AG04450 (cell line): ENCODE data around the gene CDH15. TPM values are rescaled to one million over a fixed set of nuclear protein-coding genes. Genes with fewer than 3 reads are reported as not detected.
"Not testable (repeated sequence)": the region's sequence is repeated elsewhere in the genome, so short reads cannot be mapped to it uniquely, and the experiment has no call there.

Source experiments
- CTCF ChIA-PET: fragments of 300-600, 350-600 bp; formaldehyde crosslinking; extraction: SDS; loops from one replicate; lab custom pipeline; 2022; ENCODE audit warnings: antibody characterized with exemption, inconsistent platforms; lab: Charles Lee
- POLR2A ChIA-PET: fragments of 350-600 bp; formaldehyde crosslinking; extraction: SDS; loops from one replicate; lab custom pipeline; 2021; ENCODE audit warnings: antibody characterized with exemption, inconsistent platforms; lab: Yijun Ruan, JAX
- DNase-seq: peaks from one replicate; pipeline ENCODE4 v3.0.0-alpha.2; 2011; ENCODE audit warnings: low read depth, low spot score
- H3K27ac ChIP-seq: one replicate; pipeline ENCODE4 v1.5.1; 2012; ENCODE audit warnings: low read depth, low read length, control low read depth
- H3K27me3 ChIP-seq: one replicate; pipeline ENCODE4 v1.6.0; 2012; ENCODE audit warnings: low read length; ENCODE audit not compliant: control insufficient read depth, insufficient read depth
- H3K4me3 ChIP-seq: 2 replicates; pipeline ENCODE4 v1.5.1; 2011; ENCODE audit warnings: mild to moderate bottlenecking, low read depth, low read length, control low read depth
- H3K9me3 ChIP-seq: 2 replicates; pipeline ENCODE4 v1.5.1; 2012; ENCODE audit warnings: low read length; ENCODE audit not compliant: control insufficient read depth, insufficient read depth
- CTCF ChIP-seq: IDR thresholded peaks from 2 replicates; pipeline ENCODE4 v1.5.1; 2011; ENCODE audit warnings: low read depth, low read length, control low read depth, inconsistent platforms
- polyA plus RNA-seq: library from polyadenylated mRNA; depleted of rRNA; stranded (reverse); fragments of >200 nt; gene quantifications from 2 replicates; pipeline ENCODE4 v1.2.3, GENCODE V29; 2011

Gene CDH15
- polyA plus RNA-seq, 1 experiment: 0.12 TPM

GRCh38 chr16:89190150-89190958 is 18.8 kb downstream of the CDH15 start:
- Histone ChIP-seq H3K4me3 (no peak overlapping the region), H3K27me3 (peaks cover 1% of the 10 kb centered on the region), H3K9me3 (peaks cover 13% of the 10 kb centered on the region; the same call in 1 of the 2 replicates), H3K27ac (no peak overlapping the region)
- POLR2A ChIA-PET: no interaction called here
- CTCF ChIA-PET: no interaction called here
- no peak for TF ChIP-seq CTCF
- no peak for DNase-seq

- peaks cover 13% of the 10 kb centered on the region; the same call in 1 of the 2 replicates for H3K9me3 ChIP-seq
- no peaks in the 10 kb centered on the region for H3K27me3 ChIP-seq
- ChIA-PET POLR2A (no interaction called here), CTCF (interaction anchor here (1.8 kb wide), 1 partner anchor 24 kb away, joined by 6 read pairs; no protein-coding TSS in a partner anchor)
- TF ChIP-seq CTCF: no peak
- peak overlapping the region; percentile 67; the same call in 1 of the 2 replicates for H3K4me3 ChIP-seq
- DNase-seq: no peak
- no peak overlapping the region for H3K27ac ChIP-seq
These were observed 19.7 kb downstream of the CDH15 start for GRCh38 chr16:89191033-89191900.

GRCh38 chr16:89191901-89192185 is 20.3 kb downstream of the CDH15 start:
- Histone ChIP-seq H3K9me3 (peaks cover 13% of the 10 kb centered on the region; the same call in 1 of the 2 replicates), H3K27me3 (no peaks in the 10 kb centered on the region), H3K27ac (no peak overlapping the region), H3K4me3 (peak overlapping the region; percentile 67)
- DNase-seq: no peak
- POLR2A ChIA-PET: no interaction called here
- CTCF ChIA-PET: interaction anchor here (1.8 kb wide), 1 partner anchor 24 kb away, joined by 6 read pairs; no protein-coding TSS in a partner anchor
- no peak for TF ChIP-seq CTCF

GRCh38 chr16:89192186-89192955 is 20.8 kb downstream of the CDH15 start:
- POLR2A ChIA-PET: interaction anchor here (0.6 to 1.0 kb wide), 4 partner anchors 13 to 28 kb away, joined by 3 to 8 read pairs (median 5); partner anchors contain the start of gene ZNF778
- CTCF ChIA-PET: interaction anchor here (0.7 to 1.8 kb wide), 2 partner anchors 18 to 25 kb away, joined by 5 to 6 read pairs; no protein-coding TSS in a partner anchor
- H3K27ac ChIP-seq, H3K9me3 ChIP-seq, H3K27me3 ChIP-seq: not testable (repeated sequence)
- DNase-seq: peak; percentile 90
- peak overlapping the region; percentile 67 for H3K4me3 ChIP-seq
